IPS-20b (cell line): ENCODE results near the gene FDX1.

Source experiments
- H3K27ac ChIP-seq: one replicate; pipeline ENCODE4 v1.5.1; 2013; ENCODE audit warnings: low read length
- H3K27me3 ChIP-seq: 2 replicates; pipeline ENCODE4 v1.6.1; 2013; ENCODE audit warnings: mild to moderate bottlenecking, low read length, inconsistent platforms; ENCODE audit not compliant: insufficient read depth
- H3K36me3 ChIP-seq: 2 replicates; pipeline ENCODE4 v1.6.1; 2013; ENCODE audit warnings: low read depth, mild to moderate bottlenecking, inconsistent platforms, low read length, moderate library complexity; ENCODE audit not compliant: insufficient read depth
- H3K4me1 ChIP-seq: 2 replicates; pipeline ENCODE4 v1.6.1; 2013; ENCODE audit warnings: mild to moderate bottlenecking, control low read depth, inconsistent platforms, low read length, moderate library complexity; ENCODE audit not compliant: insufficient read depth
- H3K4me3 ChIP-seq: 2 replicates; pipeline ENCODE4 v1.5.1; 2013; ENCODE audit warnings: mild to moderate bottlenecking, low read length, inconsistent platforms
- H3K9ac ChIP-seq: 2 replicates; pipeline ENCODE4 v1.6.1; 2013; ENCODE audit warnings: low read depth, mild to moderate bottlenecking, inconsistent platforms, low read length, moderate library complexity
- H3K9me3 ChIP-seq: 2 replicates; pipeline ENCODE4 v1.6.1; 2013; ENCODE audit warnings: mild to moderate bottlenecking, low read depth, low read length, inconsistent platforms; ENCODE audit not compliant: insufficient read depth

Gene FDX1

GRCh38 chr11:110433393-110434333, 3.9 kb downstream of the FDX1 start:
- Histone ChIP-seq H3K27me3 (peaks cover 10% of the 10 kb centered on the region; the same call in 1 of the 2 replicates), H3K9me3 (no peaks in the 10 kb centered on the region), H3K36me3 (peaks cover 6% of the 10 kb centered on the region; the same call in 1 of the 2 replicates), H3K27ac (no peak overlapping the region), H3K4me3 (no peak overlapping the region), H3K9ac (no peak overlapping the region), H3K4me1 (peaks cover 11% of the 10 kb centered on the region)

GRCh38 chr11:110434952-110435779, 5.4 kb downstream of the FDX1 start:
- H3K4me1 ChIP-seq: peaks cover 11% of the 10 kb centered on the region
- peaks cover 6% of the 10 kb centered on the region; the same call in 1 of the 2 replicates for H3K36me3 ChIP-seq
- peaks cover 6% of the 10 kb centered on the region; the same call in 1 of the 2 replicates for H3K27me3 ChIP-seq
- H3K27ac ChIP-seq: no peak overlapping the region
- no peak overlapping the region for H3K4me3 ChIP-seq
- no peak overlapping the region for H3K9ac ChIP-seq
- no peaks in the 10 kb centered on the region for H3K9me3 ChIP-seq

DNA sequence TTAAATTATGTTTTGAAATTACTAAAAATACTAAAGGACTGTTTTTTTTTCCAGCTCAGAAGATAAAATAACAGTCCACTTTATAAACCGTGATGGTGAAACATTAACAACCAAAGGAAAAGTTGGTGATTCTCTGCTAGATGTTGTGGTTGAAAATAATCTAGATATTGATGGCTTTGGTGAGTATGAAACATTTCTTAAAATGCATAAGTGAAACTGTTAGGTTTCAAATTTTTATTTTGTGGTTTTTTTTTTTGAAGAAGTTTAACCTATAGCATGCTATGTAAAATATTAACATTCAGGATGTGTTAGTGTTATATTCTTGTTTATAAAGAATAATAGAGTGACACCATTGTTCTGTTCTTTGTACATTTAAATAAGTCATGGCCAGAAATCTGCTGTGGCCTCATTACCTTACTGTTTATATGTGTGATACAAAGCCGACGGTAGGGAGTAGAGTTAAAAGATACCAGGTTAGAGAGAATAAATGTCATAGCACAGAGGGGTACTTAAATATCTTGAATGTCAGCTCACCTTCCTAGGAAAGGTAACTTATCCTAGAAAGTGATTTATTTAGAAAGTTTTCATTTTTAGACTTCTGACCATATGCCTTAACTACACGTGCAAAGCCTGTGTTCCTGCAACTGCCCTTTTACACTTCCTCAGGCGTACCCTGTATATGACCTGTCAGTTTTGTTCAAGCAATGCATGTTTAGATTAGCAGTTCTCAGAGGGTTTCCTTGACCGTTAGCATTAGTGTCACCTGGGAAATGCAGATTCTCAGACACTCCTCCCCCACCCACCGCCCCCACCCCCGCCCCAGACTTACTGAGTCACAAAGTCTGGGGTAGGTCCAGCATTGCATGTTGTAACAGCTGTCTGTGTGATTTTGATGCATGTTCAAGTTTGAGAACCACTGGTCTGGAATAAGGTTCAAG, 6.3 kb downstream of the FDX1 start:
- Histone ChIP-seq H3K27me3 (peaks cover 6% of the 10 kb centered on the region; the same call in 1 of the 2 replicates), H3K9ac (no peak overlapping the region), H3K27ac (no peak overlapping the region), H3K4me3 (no peak overlapping the region), H3K4me1 (peaks cover 11% of the 10 kb centered on the region), H3K36me3 (peaks cover 14% of the 10 kb centered on the region; the same call in 1 of the 2 replicates), H3K9me3 (peaks cover 4% of the 10 kb centered on the region; the same call in 1 of the 2 replicates)

- no peak overlapping the region for H3K4me3 ChIP-seq
- peaks cover 21% of the 10 kb centered on the region for H3K36me3 ChIP-seq
- H3K27ac ChIP-seq: no peak overlapping the region
- H3K27me3 ChIP-seq: no peaks in the 10 kb centered on the region
- H3K9ac ChIP-seq: no peak overlapping the region
- H3K9me3 ChIP-seq: peaks cover 5% of the 10 kb centered on the region; the same call in 1 of the 2 replicates
- peaks cover 3% of the 10 kb centered on the region for H3K4me1 ChIP-seq
Measured at GRCh38 chr11:110438017-110438416, 8.3 kb downstream of the FDX1 start.

- no peaks in the 10 kb centered on the region for H3K27me3 ChIP-seq
Measured at GRCh38 chr11:110445437-110445836, 15.7 kb downstream of the FDX1 start.

GRCh38 chr11:110446061-110446460, 16.3 kb downstream of the FDX1 start:
- Histone ChIP-seq H3K9ac (no peak overlapping the region), H3K4me1 (no peaks in the 10 kb centered on the region), H3K9me3 (peaks cover 1% of the 10 kb centered on the region; the same call in 1 of the 2 replicates), H3K27ac (no peak overlapping the region), H3K4me3 (no peak overlapping the region), H3K27me3 (no peaks in the 10 kb centered on the region), H3K36me3 (peaks cover 8% of the 10 kb centered on the region)

More at GRCh38 chr11:110445437-110445836, 15.7 kb downstream of the FDX1 start:
- H3K9ac ChIP-seq: no peak overlapping the region
- no peaks in the 10 kb centered on the region for H3K4me1 ChIP-seq
- peaks cover 14% of the 10 kb centered on the region for H3K36me3 ChIP-seq
- no peak overlapping the region for H3K4me3 ChIP-seq
- peaks cover 5% of the 10 kb centered on the region; the same call in 1 of the 2 replicates for H3K9me3 ChIP-seq
- no peak overlapping the region for H3K27ac ChIP-seq

DNA sequence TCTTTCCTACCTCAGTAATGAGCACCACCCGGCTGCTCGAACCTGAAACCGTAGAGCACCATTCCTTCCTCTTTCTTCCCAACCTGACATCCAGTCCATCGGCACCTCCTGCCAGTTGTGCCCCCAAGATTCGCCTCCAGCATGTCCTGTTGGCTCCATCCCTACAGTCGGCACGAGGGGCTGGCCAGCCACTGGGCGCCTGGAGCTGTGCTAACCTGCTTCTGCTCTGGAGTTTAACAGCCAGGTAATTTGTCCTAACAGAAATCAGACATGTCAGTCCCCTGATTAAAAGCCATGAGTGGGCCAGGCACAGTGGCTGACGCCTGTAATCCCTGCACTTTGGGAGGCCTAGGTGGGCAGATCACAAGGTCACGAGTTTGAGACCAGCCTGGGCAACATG, 16.8 kb downstream of the FDX1 start:
- Histone ChIP-seq H3K27me3 (no peaks in the 10 kb centered on the region), H3K4me1 (no peaks in the 10 kb centered on the region), H3K27ac (no peak overlapping the region), H3K9me3 (no peaks in the 10 kb centered on the region), H3K4me3 (no peak overlapping the region), H3K36me3 (peaks cover 6% of the 10 kb centered on the region; the same call in 1 of the 2 replicates), H3K9ac (no peak overlapping the region)

- Histone ChIP-seq H3K4me1 (no peaks in the 10 kb centered on the region), H3K4me3 (no peak overlapping the region), H3K27ac (no peak overlapping the region), H3K9me3 (no peaks in the 10 kb centered on the region), H3K27me3 (no peaks in the 10 kb centered on the region), H3K9ac (no peak overlapping the region), H3K36me3 (peaks cover 6% of the 10 kb centered on the region; the same call in 1 of the 2 replicates)
Measured at GRCh38 chr11:110447343-110447742, 17.6 kb downstream of the FDX1 start.

DNA sequence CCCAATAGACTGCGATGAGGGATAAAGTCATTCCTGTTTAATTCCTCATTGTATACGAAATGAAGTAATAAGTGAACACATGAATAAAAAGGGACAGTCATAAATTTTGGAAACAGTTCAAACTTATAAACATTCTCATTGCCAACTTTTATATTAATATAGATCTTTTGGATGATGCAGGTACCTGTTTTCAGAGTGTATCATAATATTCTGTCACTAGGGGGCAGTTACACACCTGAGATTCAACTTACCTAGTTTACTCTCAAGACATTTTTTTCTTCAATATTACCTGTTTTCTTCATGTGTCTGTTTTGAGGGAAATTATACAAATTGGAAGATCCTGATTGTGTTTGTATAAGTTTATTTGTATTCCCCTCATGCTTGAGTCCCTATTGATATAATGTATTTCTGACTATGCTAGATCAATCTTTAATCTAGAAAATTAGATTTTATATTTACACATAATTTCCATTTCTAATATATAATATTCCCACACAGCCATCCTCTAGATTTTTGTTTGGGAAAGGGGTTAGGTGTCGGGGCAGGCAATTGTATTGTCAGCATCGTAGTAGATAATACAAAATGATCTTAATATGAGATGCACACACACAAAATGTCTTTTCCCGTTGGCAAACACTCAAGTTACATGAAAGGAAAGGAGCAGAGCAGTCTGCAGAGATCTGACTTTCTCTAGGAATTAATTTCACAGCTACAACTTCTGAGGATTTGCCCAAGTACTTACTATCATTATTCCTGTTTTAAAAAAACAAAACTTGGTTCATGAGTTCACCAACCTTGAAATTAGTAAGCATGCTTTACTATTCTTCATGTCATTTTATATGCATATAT, 18.4 kb downstream of the FDX1 start:
- H3K27me3 ChIP-seq: no peaks in the 10 kb centered on the region
- no peaks in the 10 kb centered on the region for H3K4me1 ChIP-seq
- H3K9ac ChIP-seq: no peak overlapping the region
- H3K36me3 ChIP-seq: peaks cover under 1% of the 10 kb centered on the region; the same call in 1 of the 2 replicates
- H3K9me3 ChIP-seq: no peaks in the 10 kb centered on the region
- no peak overlapping the region for H3K27ac ChIP-seq
- H3K4me3 ChIP-seq: no peak overlapping the region

- H3K36me3 ChIP-seq: no peaks in the 10 kb centered on the region
- H3K4me1 ChIP-seq: no peaks in the 10 kb centered on the region
- H3K27ac ChIP-seq: no peak overlapping the region
- H3K9me3 ChIP-seq: no peaks in the 10 kb centered on the region
- H3K9ac ChIP-seq: no peak overlapping the region
- H3K4me3 ChIP-seq: no peak overlapping the region
- no peaks in the 10 kb centered on the region for H3K27me3 ChIP-seq
Measured at GRCh38 chr11:110450246-110450645, 20.5 kb downstream of the FDX1 start.
